T-helper 2 cell treated with Interferon-gamma antibody and Interleukin-4, amounts not matched to agents 100 ng/mL and 5 ng/mL, for 36 hours (primary cell): ENCODE measurements around the gene RFXANK. TPM values are rescaled to one million over a fixed set of nuclear protein-coding genes. Genes with fewer than 3 reads are reported as not detected.

Source experiments
- intact Hi-C: fragments of 100-400 bp; cut with micrococcal nuclease; formaldehyde crosslinking; loops from one replicate; pipeline ENCODE4 v1.15.1; 2023
- total RNA-seq: library from RNA; stranded (reverse); gene quantifications from 2 replicates; pipeline ENCODE4 v1.2.3, GENCODE V29; 2022

The RFXANK gene
- total RNA-seq, 1 donor from 2014 or later, result 115 TPM

DNA sequence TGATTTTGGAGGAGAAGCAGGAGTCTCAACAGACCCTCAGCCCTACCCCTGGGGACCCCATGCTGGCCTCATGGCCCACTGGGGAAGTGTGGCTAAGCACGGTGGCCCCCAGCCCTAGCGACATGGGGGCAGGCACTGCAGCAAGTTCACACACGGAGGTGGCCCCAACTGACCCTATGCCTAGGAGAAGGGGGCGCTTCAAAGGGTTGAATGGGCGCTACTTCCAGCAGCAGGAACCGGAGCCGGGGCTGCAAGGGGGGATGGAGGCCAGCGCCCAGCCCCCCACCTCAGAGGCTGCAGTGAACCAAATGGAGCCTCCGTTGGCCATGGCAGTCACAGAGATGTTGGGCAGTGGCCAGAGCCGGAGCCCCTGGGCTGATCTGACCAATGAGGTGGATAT, 34.6 kb downstream of the RFXANK start:
- intact Hi-C loops, result no loop called here

- intact Hi-C loops, result no loop called here
These were observed 35.2 kb downstream of the RFXANK start for GRCh38 chr19:19227217-19227616.

DNA sequence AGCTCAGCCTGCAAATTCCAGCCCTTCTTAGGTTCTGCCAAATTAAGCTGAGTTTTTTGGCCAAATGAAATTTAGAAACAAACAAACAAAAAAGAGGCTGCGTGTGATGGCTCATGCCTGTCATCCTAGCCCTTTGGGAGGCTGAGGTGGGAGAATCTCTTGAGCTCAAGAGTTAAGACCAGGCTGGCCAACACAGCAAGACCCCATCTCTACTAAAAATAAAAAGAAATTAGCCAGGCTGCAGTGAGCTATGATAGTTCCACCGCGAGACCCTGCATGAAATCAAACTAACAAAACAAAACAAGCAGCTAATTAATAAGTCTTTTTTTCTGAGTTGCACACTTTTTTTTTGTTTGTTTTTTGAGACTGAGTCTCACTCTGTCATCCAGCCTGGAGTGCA, 37.6 kb downstream of the RFXANK start:
- intact Hi-C loops, result no loop called here

- intact Hi-C loops, result no loop called here
These were observed 38.9 kb downstream of the RFXANK start for GRCh38 chr19:19230999-19231398.

DNA sequence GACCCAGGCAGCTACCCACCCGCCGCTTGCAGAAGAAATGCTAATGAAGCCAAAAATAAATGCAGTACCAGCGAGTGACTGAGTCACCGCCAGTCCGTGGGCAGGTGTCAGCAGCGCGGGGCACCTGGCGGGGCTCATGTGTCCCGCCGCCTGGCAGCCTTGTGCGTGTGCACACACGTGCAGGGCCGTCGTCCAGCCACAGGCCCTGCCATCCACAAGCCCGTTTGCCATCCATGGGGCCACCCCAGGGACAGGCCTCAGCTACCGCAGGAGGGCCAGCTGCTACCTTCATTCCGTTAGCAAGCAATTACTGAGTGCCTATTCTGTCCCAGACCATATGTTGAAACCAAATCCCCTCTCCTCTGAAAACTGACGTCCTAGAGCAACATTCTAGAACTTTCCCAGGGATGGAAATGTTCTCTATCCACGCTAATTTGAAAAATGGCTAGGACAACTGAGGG, 40.2 kb downstream of the RFXANK start:
- intact Hi-C loops, result no loop called here

- intact Hi-C loops, result no loop called here
These were observed 42.3 kb downstream of the RFXANK start for GRCh38 chr19:19234220-19234816.

GRCh38 chr19:19236173-19236572, 44.1 kb downstream of the RFXANK start:
- intact Hi-C loops, result no loop called here

DNA sequence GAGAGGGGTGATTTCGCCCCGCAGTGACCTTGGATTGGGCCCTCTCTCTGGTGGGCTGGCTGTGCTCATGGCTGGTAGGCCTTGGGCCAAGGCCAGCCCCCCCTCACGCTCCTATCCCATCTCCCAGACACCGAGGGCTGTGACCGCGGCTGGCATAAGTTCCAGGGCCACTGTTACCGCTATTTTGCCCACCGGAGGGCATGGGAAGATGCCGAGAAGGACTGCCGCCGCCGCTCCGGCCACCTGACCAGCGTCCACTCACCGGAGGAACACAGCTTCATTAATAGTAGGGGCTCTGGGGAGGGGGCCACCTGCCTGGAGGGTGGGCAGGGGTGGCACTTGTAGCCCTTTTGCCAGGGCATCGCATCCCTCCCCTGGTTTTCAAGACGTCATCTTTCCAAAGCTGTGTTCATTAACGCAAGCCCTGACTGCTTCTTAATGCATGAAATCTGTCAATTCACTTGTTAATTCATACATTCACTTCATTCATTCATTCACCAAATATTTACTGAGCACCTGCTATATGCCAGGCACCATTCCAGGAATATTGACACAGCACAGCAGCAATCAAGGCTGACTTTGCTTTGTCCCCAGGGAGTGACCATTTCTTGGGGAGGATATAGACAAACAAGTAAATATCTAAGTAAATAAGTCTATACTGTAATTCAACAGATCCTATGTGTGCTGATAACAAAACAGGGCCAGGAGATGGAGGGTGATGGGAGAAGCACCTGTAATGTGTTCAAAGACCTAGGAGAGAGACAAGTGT, 46.3 kb downstream of the RFXANK start:
- intact Hi-C loops, result no loop called here

DNA sequence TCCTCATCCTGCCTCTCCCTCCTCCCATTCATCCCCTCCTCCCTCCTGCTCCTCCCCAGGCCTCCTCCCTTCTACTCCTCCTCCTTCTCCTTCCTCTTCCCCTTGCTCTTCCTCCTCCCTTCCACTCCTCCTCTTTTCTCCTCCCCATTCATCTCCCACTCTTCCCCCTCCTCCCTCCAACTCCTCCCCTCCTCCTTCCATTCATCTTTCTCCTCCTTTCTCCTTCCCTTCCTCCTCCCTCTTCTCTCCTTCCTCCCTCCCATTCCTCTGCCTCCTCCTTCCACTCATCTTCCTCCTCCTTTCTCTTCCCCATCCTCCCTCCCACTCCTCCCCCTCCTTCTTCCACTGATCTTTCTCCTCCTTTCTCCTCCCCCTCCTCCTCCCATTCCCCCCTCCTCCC, 47.6 kb downstream of the RFXANK start:
- intact Hi-C loops, result no loop called here

GRCh38 chr19:19240476-19240875, 48.4 kb downstream of the RFXANK start:
- intact Hi-C loops, result no loop called here

DNA sequence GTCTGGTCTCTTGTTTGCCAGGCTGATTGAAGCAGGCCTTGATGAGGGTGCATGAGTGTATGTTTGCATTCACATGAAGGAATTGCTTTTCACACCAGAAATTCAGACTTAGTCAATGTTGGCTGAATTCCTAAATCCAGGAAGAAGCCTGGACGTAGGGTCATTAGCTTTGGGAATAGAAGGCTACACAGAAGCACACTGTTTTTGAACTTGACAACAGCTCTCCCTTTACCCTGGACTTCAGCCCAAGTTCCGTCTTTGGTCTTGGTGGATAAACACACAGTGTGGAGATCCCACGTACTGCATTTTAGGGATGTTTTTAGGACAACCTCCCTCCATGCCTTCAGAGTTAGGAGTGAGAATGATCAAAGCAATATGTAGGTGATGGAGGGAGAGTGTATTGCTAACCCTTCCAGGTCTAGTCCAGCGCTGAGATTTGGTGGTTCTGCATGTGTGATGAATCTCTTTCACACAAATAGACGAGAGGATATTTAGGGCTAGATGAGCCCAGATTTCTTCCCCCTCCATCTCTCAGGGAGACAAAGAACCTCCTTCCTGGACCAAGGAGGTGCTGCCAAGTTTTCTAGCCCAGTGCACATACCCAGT, 58.2 kb downstream of the RFXANK start:
- intact Hi-C loops, result no loop called here

Other genes starting within 250 kb of the RFXANK start
- 127 and 133 TPM in 2 replicates for gene SUGP2, start 158.7 kb upstream of the RFXANK start, total RNA-seq
- 38.4 and 39.9 TPM in 2 replicates for gene ARMC6, start 158.7 kb upstream of the RFXANK start, total RNA-seq
- 17.4 and 18.6 TPM in 2 replicates for gene SLC25A42, start 128.3 kb upstream of the RFXANK start, total RNA-seq
- gene TMEM161A, start 53.8 kb upstream of the RFXANK start, total RNA-seq, result 19.4 and 24.0 TPM in 2 replicates
- 2.3 and 3.3 TPM in 2 replicates for gene MEF2B, start 22.0 kb upstream of the RFXANK start, total RNA-seq
- gene BORCS8, start 106 bp upstream of the RFXANK start, total RNA-seq, result 31.5 and 38.6 TPM in 2 replicates
- gene NR2C2AP, start 11.2 kb downstream of the RFXANK start, total RNA-seq, result 43.9 and 45.9 TPM in 2 replicates
- 0.48 TPM in 1 of 2 replicates, not detected in the other for gene NCAN, start 19.7 kb downstream of the RFXANK start, total RNA-seq
- gene TM6SF2, start 81.0 kb downstream of the RFXANK start, total RNA-seq, result not detected in 2 replicates
- gene SUGP1, start 128.3 kb downstream of the RFXANK start, total RNA-seq, result 66.7 and 73.3 TPM in 2 replicates
- gene MAU2, start 128.6 kb downstream of the RFXANK start, total RNA-seq, result 77.7 and 82.7 TPM in 2 replicates
- gene GATAD2A, start 213.4 kb downstream of the RFXANK start, total RNA-seq, result 123 and 129 TPM in 2 replicates